ENCODE data around the gene FBLIM1. TPM values are rescaled to one million over a fixed set of nuclear protein-coding genes. Genes with fewer than 3 reads are reported as not detected.

FBLIM1 gene
- total and polyA plus RNA-seq, 9 donors, result 39.0 to 160 (median 67.6) TPM

DNA sequence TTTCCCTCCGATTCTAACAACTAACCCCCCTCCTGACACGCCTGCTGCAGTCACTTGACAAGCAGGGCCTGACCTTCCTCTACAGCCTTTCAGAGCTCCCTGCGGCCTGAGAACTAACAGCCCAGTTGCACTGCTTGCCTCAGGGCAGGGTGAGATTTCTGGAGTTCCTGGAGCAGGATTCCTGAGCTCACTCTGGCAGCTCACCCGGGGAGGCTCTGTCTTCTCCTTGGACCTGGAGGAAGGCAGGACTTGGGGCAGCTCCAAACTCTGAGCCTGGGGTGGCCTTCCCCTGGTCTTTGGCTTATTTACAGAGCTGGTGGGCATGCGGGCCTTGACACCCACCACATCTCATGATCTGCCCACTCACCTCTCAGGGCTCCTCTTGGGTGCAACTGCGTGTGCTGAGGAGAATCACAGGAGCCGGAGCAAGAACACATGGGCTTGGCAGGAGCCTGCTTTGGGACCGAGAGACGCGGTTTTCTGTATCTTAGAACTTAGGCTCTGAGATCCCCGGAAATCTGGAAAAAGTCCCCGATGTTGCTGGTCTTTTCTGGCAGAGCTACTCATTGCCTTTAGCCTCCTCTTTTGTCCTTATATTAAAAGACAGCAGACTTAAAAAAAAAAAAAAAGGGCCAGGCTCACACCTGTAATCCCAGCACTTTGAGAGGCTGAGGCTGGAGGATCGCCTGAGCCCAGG, 35.6 kb upstream of the FBLIM1 start:
- no peak overlapping the region for H3K27ac ChIP-seq
- no peak overlapping the region for H3K4me3 ChIP-seq
- no peak for DNase-seq
- intact Hi-C loops (cut with DNase I), result no loop called here
- H3K27me3 ChIP-seq, result no peaks in the 10 kb centered on the region
- TF ChIP-seq EP300 (IDR thresholded peaks at IDR 0.05) (no peak), POLR2A (IDR thresholded peaks at IDR 0.05) (no peak)
- TF ChIP-seq, protein P1, sequence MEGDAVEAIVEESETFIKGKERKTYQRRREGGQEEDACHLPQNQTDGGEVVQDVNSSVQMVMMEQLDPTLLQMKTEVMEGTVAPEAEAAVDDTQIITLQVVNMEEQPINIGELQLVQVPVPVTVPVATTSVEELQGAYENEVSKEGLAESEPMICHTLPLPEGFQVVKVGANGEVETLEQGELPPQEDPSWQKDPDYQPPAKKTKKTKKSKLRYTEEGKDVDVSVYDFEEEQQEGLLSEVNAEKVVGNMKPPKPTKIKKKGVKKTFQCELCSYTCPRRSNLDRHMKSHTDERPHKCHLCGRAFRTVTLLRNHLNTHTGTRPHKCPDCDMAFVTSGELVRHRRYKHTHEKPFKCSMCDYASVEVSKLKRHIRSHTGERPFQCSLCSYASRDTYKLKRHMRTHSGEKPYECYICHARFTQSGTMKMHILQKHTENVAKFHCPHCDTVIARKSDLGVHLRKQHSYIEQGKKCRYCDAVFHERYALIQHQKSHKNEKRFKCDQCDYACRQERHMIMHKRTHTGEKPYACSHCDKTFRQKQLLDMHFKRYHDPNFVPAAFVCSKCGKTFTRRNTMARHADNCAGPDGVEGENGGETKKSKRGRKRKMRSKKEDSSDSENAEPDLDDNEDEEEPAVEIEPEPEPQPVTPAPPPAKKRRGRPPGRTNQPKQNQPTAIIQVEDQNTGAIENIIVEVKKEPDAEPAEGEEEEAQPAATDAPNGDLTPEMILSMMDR (IDR thresholded peaks at IDR 0.05), result no peak
- H3K36me3 ChIP-seq, result peaks cover 2% of the 10 kb centered on the region
- no peaks in the 10 kb centered on the region for H3K9me3 ChIP-seq
- 78 to 89% (median 85%) methylated on average over 13 of the region's 13 CpGs for WGBS, 3 donors
- H3K4me1 ChIP-seq (ENCODE audit: insufficient read depth), result no peaks in the 10 kb centered on the region

DNA sequence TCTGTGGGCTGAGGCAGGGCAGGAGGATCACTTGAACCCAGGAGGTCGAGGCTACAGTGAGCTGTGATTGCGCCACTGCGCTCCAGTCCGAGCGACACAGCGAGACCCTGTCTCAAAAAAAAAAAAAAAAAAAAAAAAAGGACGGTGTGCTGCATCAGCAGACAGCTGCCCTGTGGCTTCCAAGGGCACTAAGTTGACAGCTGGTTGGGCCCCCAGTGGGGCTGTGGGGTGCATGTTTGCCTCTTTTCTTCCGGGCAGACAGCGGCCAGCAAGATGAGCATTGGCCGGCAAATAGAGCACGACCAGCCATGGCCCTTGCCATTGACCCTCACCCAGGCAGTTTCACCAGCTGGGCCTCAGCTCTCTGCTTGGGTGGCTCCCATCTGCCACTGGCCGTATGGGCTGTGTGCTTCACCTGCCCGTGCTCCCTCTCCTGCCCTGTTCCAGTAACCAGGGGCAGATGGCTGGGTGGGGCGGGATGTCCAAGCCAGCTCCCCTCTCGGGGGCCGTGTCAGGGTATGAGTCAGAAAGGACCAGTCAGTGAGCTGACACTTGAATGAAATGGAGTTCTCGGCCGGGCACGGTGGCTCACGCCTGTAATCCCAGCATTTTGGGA, 34.9 kb upstream of the FBLIM1 start:
- no peak for TF ChIP-seq EP300 (IDR thresholded peaks at IDR 0.05)
- no peak for TF ChIP-seq POLR2A (IDR thresholded peaks at IDR 0.05)
- TF ChIP-seq, protein P1 (IDR thresholded peaks at IDR 0.05), result no peak
- no peak for DNase-seq
- no peaks in the 10 kb centered on the region for H3K27me3 ChIP-seq
- intact Hi-C loops (cut with DNase I), result no loop called here
- no peak overlapping the region for H3K27ac ChIP-seq
- WGBS, 3 donors, result 90 to 92% (median 92%) methylated on average over 19 to 20 of the region's 20 CpGs
- H3K36me3 ChIP-seq, result peaks cover 2% of the 10 kb centered on the region
- no peaks in the 10 kb centered on the region for H3K9me3 ChIP-seq
- no peak overlapping the region for H3K4me3 ChIP-seq
- no peaks in the 10 kb centered on the region for H3K4me1 ChIP-seq (ENCODE audit: insufficient read depth)

DNA sequence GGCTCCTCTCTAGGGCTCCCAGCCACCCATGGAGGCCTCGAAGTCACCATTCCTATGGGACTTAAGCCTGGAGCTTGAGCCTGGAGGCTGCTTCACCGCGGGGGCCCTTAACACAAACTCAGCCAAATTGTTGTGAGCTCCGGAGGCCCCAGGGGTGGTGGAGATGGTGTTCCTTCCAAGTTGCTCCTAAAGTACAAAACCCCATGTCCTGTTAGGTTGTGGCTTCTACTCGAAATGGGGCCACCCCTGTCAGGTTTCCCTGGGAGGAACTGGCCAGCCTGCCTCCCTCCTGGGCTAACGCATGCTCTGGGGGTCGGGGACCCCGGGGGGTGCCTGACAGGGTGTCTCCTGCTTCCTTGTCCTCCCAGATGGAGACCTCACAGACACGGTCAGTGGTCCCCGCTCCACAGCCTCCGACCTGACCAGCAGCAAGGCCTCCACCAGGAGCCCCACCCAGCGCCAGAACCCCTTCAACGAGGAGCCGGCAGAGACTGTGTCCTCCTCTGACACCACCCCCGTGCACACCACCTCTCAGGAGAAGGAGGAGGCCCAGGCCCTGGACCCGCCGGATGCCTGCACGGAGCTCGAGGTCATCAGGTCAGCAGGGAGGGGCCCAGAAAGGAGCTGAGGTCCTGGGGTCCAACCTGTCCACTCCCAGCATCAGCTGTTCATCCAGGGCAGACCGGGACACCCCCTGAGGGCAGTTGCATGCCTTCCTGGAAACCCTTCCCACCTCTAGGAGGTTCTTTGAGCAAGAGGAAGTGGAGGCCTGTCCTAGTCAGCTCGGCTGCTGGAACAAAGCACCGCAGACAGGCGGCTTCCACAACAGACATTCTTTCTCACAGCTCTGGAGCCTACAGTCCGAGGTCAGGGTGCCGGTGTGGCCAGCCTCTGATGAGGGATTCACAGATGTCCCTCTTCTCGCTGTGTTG, 33.4 kb upstream of the FBLIM1 start:
- WGBS, 3 donors, result 68 to 73% (median 73%) methylated on average over 20 to 26 of the region's 26 CpGs
- intact Hi-C loops (cut with DNase I), result no loop called here
- peaks cover 2% of the 10 kb centered on the region for H3K36me3 ChIP-seq

DNA sequence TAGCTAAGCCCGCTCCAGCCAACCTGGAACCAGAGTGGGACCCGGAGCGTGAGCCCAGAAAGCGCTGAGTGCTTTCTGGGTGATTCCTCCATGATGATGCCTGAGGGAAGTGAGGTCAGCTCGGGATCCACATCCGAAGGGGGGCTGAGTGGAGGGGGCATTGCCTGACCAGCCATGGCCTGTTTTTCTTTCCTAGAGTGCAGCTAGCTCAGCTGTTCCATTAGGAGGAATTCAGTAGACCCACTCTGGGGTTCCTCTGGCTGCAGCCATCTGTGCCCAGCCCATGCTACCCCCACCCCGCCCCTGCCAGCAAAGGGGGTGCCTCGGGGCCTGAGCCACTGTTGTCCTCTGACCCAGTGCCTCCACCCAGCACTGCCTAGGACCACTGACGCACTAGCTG, 32.1 kb upstream of the FBLIM1 start:
- DNase-seq, result no peak
- TF ChIP-seq EP300 (IDR thresholded peaks at IDR 0.05), result no peak
- TF ChIP-seq POLR2A (IDR thresholded peaks at IDR 0.05), result no peak
- TF ChIP-seq, protein P1 (IDR thresholded peaks at IDR 0.05), result no peak
- H3K27ac ChIP-seq, result no peak overlapping the region
- WGBS, 3 donors, result 88 to 93% (median 91%) methylated on average over 9 of the region's 9 CpGs
- no peaks in the 10 kb centered on the region for H3K27me3 ChIP-seq
- no peak overlapping the region for H3K4me3 ChIP-seq
- intact Hi-C loops (cut with DNase I), result no loop called here
- H3K36me3 ChIP-seq, result peaks cover 2% of the 10 kb centered on the region
- H3K4me1 ChIP-seq (ENCODE audit: insufficient read depth), result no peaks in the 10 kb centered on the region
- no peaks in the 10 kb centered on the region for H3K9me3 ChIP-seq

More for the DNA sequence above, 33.4 kb upstream of the FBLIM1 start:
- Histone ChIP-seq H3K27ac (no peak overlapping the region), H3K4me3 (no peak overlapping the region), H3K27me3 (no peaks in the 10 kb centered on the region), H3K9me3 (no peaks in the 10 kb centered on the region), H3K4me1 (ENCODE audit: insufficient read depth) (no peaks in the 10 kb centered on the region)
- TF ChIP-seq EP300 (IDR thresholded peaks at IDR 0.05) (no peak), POLR2A (IDR thresholded peaks at IDR 0.05) (no peak)
- TF ChIP-seq, protein P1 (IDR thresholded peaks at IDR 0.05), result no peak
- DNase-seq, result no peak
